HEK293 (cell line): ENCODE results near the gene LKAAEAR1.
A peak's percentile ranks its signal among the peaks of the same experiment; 100 is the strongest.

Source experiments
- CTCF ChIA-PET: fragments of 350-600 bp; formaldehyde crosslinking; extraction: SDS; loops from one replicate; lab custom pipeline; 2021; ENCODE audit warnings: antibody characterized with exemption; lab: Yijun Ruan, JAX
- POLR2A ChIA-PET: fragments of 300-600 bp; formaldehyde crosslinking; extraction: SDS; loops from one replicate; lab custom pipeline; 2020; ENCODE audit warnings: antibody characterized with exemption, inconsistent platforms; lab: Yijun Ruan, JAX
- H3K27ac ChIP-seq: fragments of 200-500 bp; sonication (Bioruptor generic); 2 replicates; pipeline ENCODE4 v1.5.1; 2014; ENCODE audit warnings: low read depth, low read length, control low read depth, inconsistent platforms; ENCODE audit errors: extremely low read depth
- H3K36me3 ChIP-seq, 2 experiments: fragments of 200-500 bp in 1 of 2; sonication (Bioruptor generic) in 1 of 2; 1 replicate in 1 of 2; 2 replicates in 1 of 2; pipeline ENCODE4 v1.5.1; 2014 to 2017; ENCODE audit warnings: inconsistent platforms in 2 of 2, low read length in 2 of 2; ENCODE audit not compliant: control insufficient read depth in 2 of 2, insufficient read depth in 1 of 2
- H3K4me1 ChIP-seq: fragments of 200-500 bp; sonication (Bioruptor generic); 2 replicates; pipeline ENCODE4 v1.5.1; 2014; ENCODE audit warnings: mild to moderate bottlenecking, low read length, inconsistent platforms; ENCODE audit not compliant: control insufficient read depth, insufficient read depth
- H3K4me3 ChIP-seq: 2 replicates; pipeline ENCODE4 v1.5.1; 2011; ENCODE audit warnings: low read depth, mild to moderate bottlenecking, control low read depth, low read length, moderate library complexity
- H3K9me3 ChIP-seq: fragments of 200-500 bp; sonication (Bioruptor generic); 2 replicates; pipeline ENCODE4 v1.5.1; 2014; ENCODE audit warnings: low read depth, low read length, inconsistent platforms; ENCODE audit not compliant: control insufficient read depth, insufficient read depth
- EGR2 ChIP-seq: fragments of 450-650 bp; formaldehyde crosslinking; IDR thresholded peaks from 2 replicates; pipeline ENCODE4 v1.5.1; 2016; ENCODE audit warnings: low read depth, missing biosample characterization, missing genetic modification characterization
- GLI4 ChIP-seq: fragments of 450-650 bp; formaldehyde crosslinking; IDR thresholded peaks from 2 replicates; pipeline ENCODE4 v1.5.1; 2016; ENCODE audit warnings: missing biosample characterization, missing genetic modification characterization
- GLIS1 ChIP-seq: fragments of 450-650 bp; formaldehyde crosslinking; IDR thresholded peaks from 2 replicates; pipeline ENCODE4 v1.5.1; 2016; ENCODE audit warnings: missing biosample characterization, missing genetic modification characterization
- GLIS2 ChIP-seq: fragments of 450-650 bp; formaldehyde crosslinking; IDR thresholded peaks from 2 replicates; pipeline ENCODE4 v1.5.1; 2016; ENCODE audit warnings: missing biosample characterization, missing genetic modification characterization
- KLF9 ChIP-seq: fragments of 450-650 bp; formaldehyde crosslinking; IDR thresholded peaks from 2 replicates; pipeline ENCODE4 v1.5.1; 2016; ENCODE audit warnings: missing biosample characterization, missing genetic modification characterization, low read depth
- OSR2 ChIP-seq: fragments of 450-650 bp; formaldehyde crosslinking; IDR thresholded peaks from 2 replicates; pipeline ENCODE4 v1.5.1; 2016; ENCODE audit warnings: missing biosample characterization, missing genetic modification characterization
- SETDB1 ChIP-seq: IDR thresholded peaks from one replicate; pipeline ENCODE4 v1.6.1; 2017; ENCODE audit warnings: mild to moderate bottlenecking, low read length, moderate library complexity, mixed read lengths; ENCODE audit not compliant: insufficient read length
- YY1 ChIP-seq: fragments of 450-650 bp; formaldehyde crosslinking; IDR thresholded peaks from 2 replicates; pipeline ENCODE4 v1.5.1; 2018; ENCODE audit warnings: missing biosample characterization, missing genetic modification characterization
- ZEB2 ChIP-seq: fragments of 450-650 bp; formaldehyde crosslinking; IDR thresholded peaks from 2 replicates; pipeline ENCODE4 v1.5.1; 2016; ENCODE audit warnings: missing biosample characterization, missing genetic modification characterization
- ZFHX2 ChIP-seq: fragments of 450-650 bp; formaldehyde crosslinking; conservative IDR thresholded peaks from 2 replicates; pipeline ENCODE4 v1.5.1; 2016; ENCODE audit warnings: missing biosample characterization, missing genetic modification characterization
- ZFP41 ChIP-seq: fragments of 450-650 bp; formaldehyde crosslinking; IDR thresholded peaks from 2 replicates; pipeline ENCODE4 v1.5.1; 2016; ENCODE audit warnings: missing biosample characterization, missing genetic modification characterization, borderline replicate concordance
- ZIC2 ChIP-seq: fragments of 450-650 bp; formaldehyde crosslinking; IDR thresholded peaks from 2 replicates; pipeline ENCODE4 v1.5.1; 2016; ENCODE audit warnings: missing biosample characterization, missing genetic modification characterization
- ZNF16 ChIP-seq: fragments of 450-650 bp; formaldehyde crosslinking; IDR thresholded peaks from 2 replicates; pipeline ENCODE4 v1.5.1; 2016; ENCODE audit warnings: low read depth, missing biosample characterization, missing genetic modification characterization
- ZNF174 ChIP-seq: fragments of 450-650 bp; formaldehyde crosslinking; IDR thresholded peaks from 2 replicates; pipeline ENCODE4 v1.5.0; 2017; ENCODE audit warnings: missing biosample characterization, mild to moderate bottlenecking, missing genetic modification characterization
- ZNF19 ChIP-seq: fragments of 450-650 bp; formaldehyde crosslinking; IDR thresholded peaks from 2 replicates; pipeline ENCODE4; 2016; ENCODE audit warnings: missing biosample characterization, missing genetic modification characterization, low read depth
- ZNF335 ChIP-seq: fragments of 450-650 bp; formaldehyde crosslinking; conservative IDR thresholded peaks from 2 replicates; pipeline ENCODE4 v1.5.1; 2016; ENCODE audit warnings: missing biosample characterization, missing genetic modification characterization
- ZNF433 ChIP-seq: fragments of 450-650 bp; formaldehyde crosslinking; IDR thresholded peaks from 2 replicates; pipeline ENCODE4 v1.5.1; 2016; ENCODE audit warnings: missing biosample characterization, missing genetic modification characterization, low read depth
- ZNF560 ChIP-seq: fragments of 450-650 bp; formaldehyde crosslinking; IDR thresholded peaks from 2 replicates; pipeline ENCODE4 v1.5.1; 2017; ENCODE audit warnings: missing biosample characterization, missing genetic modification characterization, borderline replicate concordance
- ZNF585B ChIP-seq: fragments of 450-650 bp; formaldehyde crosslinking; IDR thresholded peaks from 2 replicates; pipeline ENCODE4 v1.5.1; 2016; ENCODE audit warnings: missing biosample characterization, missing genetic modification characterization
- ZNF830 ChIP-seq: fragments of 450-650 bp; IDR thresholded peaks from 2 replicates; pipeline ENCODE4 v1.5.0; 2018; ENCODE audit warnings: missing biosample characterization, missing genetic modification characterization, low read depth, mild to moderate bottlenecking, moderate library complexity
- TF ChIP-seq, protein P1 (sequence below): fragments of 450-650 bp; formaldehyde crosslinking; IDR thresholded peaks from 2 replicates; pipeline ENCODE4 v1.5.1; 2016; ENCODE audit warnings: missing biosample characterization, missing genetic modification characterization
- TF ChIP-seq, protein P2 (sequence below): fragments of 450-650 bp; formaldehyde crosslinking; conservative IDR thresholded peaks from 2 replicates; pipeline ENCODE4 v1.5.1; 2016; ENCODE audit warnings: low read depth, missing biosample characterization, missing genetic modification characterization
- TF ChIP-seq, protein P3 (sequence below): fragments of 450-650 bp; formaldehyde crosslinking; IDR thresholded peaks from 2 replicates; pipeline ENCODE4 v1.5.1; 2016; ENCODE audit warnings: missing biosample characterization, missing genetic modification characterization
- TF ChIP-seq, protein P4 (sequence below): fragments of 450-650 bp; formaldehyde crosslinking; IDR thresholded peaks from 2 replicates; pipeline ENCODE4 v1.5.1; 2017; ENCODE audit warnings: missing biosample characterization, missing genetic modification characterization

Gene LKAAEAR1

DNA sequence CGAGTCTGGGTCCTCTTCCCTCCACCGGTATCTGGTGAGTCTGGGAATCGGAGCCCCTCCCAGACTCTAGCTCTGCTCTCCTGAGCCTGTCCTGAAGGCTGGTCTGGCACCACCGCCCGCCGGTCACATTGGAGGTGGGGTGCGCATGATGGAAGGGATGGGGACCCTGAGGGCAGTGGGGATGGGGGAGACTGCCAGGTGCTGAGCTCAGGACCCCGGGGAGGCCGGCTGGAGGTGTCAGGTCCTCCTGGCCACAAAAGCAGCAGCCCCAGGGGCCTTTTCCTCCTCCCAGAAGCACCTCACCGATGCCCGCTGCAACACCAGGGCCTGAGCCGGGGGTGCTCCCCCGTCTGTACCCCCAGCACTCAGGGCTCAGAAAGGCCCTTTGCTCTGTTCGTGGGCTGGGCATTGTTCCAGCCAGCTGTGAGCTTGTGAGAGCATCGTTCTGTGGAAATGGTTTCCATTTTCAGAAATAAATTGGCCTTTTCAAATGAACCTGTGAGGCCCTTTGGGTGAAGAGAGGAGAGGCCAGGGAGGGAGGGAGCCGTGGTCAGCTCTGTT lies 25.7 kb upstream of the LKAAEAR1 start (continued):
- TF ChIP-seq, protein P1, sequence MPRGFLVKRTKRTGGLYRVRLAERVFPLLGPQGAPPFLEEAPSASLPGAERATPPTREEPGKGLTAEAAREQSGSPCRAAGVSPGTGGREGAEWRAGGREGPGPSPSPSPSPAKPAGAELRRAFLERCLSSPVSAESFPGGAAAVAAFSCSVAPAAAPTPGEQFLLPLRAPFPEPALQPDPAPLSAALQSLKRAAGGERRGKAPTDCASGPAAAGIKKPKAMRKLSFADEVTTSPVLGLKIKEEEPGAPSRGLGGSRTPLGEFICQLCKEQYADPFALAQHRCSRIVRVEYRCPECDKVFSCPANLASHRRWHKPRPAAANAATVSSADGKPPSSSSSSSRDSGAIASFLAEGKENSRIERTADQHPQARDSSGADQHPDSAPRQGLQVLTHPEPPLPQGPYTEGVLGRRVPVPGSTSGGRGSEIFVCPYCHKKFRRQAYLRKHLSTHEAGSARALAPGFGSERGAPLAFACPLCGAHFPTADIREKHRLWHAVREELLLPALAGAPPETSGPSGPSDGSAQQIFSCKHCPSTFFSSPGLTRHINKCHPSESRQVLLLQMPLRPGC (tag by site-specific recombination), result no peak
- TF ChIP-seq ZNF830, result no peak
- no peak for TF ChIP-seq YY1 (tag by site-specific recombination)
- TF ChIP-seq, protein P2, sequence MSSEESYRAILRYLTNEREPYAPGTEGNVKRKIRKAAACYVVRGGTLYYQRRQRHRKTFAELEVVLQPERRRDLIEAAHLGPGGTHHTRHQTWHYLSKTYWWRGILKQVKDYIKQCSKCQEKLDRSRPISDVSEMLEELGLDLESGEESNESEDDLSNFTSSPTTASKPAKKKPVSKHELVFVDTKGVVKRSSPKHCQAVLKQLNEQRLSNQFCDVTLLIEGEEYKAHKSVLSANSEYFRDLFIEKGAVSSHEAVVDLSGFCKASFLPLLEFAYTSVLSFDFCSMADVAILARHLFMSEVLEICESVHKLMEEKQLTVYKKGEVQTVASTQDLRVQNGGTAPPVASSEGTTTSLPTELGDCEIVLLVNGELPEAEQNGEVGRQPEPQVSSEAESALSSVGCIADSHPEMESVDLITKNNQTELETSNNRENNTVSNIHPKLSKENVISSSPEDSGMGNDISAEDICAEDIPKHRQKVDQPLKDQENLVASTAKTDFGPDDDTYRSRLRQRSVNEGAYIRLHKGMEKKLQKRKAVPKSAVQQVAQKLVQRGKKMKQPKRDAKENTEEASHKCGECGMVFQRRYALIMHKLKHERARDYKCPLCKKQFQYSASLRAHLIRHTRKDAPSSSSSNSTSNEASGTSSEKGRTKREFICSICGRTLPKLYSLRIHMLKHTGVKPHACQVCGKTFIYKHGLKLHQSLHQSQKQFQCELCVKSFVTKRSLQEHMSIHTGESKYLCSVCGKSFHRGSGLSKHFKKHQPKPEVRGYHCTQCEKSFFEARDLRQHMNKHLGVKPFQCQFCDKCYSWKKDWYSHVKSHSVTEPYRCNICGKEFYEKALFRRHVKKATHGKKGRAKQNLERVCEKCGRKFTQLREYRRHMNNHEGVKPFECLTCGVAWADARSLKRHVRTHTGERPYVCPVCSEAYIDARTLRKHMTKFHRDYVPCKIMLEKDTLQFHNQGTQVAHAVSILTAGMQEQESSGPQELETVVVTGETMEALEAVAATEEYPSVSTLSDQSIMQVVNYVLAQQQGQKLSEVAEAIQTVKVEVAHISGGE (tag by site-specific recombination), result no peak
- TF ChIP-seq ZFP41 (tag by site-specific recombination), result no peak
- TF ChIP-seq ZNF174, result no peak

DNA sequence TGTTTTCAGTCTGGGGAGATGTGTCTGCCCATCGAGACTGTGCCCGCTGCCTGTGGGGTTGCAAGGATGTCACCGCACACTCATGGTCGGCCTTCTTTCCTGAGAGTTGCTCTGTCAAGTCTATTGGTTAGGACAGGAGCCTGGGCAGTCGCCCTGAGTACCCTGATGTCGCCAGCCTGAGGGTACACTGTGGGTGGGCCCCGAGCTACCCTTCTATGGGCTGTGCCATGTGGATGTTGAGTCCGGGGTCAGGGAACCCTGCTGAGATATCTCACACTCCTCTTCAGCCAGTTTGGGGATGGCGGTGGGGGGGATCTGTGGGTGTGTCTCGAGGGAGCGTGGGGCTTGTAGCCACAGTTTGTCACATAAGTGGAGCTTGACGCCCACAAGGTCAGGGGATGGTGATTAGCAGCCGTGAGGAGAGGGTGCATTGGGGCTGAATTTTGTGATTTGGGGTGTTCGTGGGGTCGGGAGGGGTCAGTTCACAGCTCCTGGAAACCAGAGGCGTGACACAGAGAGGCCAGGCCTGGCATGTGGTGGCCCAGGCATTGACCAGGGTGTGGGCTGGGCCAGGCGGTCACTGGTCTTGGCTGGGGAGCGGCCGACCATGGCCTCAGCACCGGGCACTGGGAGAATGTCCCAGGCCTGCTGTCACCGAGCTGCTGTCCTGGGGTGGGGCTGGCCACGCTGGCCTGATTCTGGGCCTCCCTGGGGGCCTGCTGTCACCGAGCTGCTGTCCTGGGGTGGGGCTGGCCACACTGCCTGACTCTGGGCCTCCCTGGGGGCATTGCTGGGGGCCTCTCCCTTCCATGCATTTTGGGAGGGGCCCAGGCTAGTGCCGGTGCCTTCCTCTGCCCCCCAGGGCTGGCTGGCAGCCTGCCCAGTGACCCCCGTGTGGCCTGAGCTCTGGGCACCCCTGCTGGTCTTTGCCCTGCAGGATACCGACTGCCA lies 24.8 kb upstream of the LKAAEAR1 start:
- ChIA-PET POLR2A (no interaction called here), CTCF (interaction anchor here (1.5 to 2.8 kb wide), 2 partner anchors 11 to 17 kb away, joined by 3 to 15 read pairs; no protein-coding TSS in a partner anchor)
- no peaks in the 10 kb centered on the region for H3K36me3 ChIP-seq
- H3K4me1 ChIP-seq, result no peaks in the 10 kb centered on the region
- no peaks in the 10 kb centered on the region for H3K9me3 ChIP-seq
- no peak overlapping the region for H3K27ac ChIP-seq
- TF ChIP-seq ZNF19 (tag by site-specific recombination) (no peak), GLIS2 (peak; percentile 76), ZNF433 (no peak), SETDB1 (no peak), EGR2 (tag by site-specific recombination) (peak; percentile 79), ZNF585B (no peak), ZNF335 (tag by site-specific recombination) (peak; percentile 38; the same call in 1 of the 2 replicates), OSR2 (no peak), ZFHX2 (tag by site-specific recombination) (peak; percentile 63), GLI4 (tag by site-specific recombination) (no peak), ZNF16 (tag by site-specific recombination) (no peak), ZEB2 (tag by site-specific recombination) (no peak), GLIS1 (tag by site-specific recombination) (peak; percentile 100), ZIC2 (peak; percentile 92), ZNF560 (tag by site-specific recombination) (no peak), KLF9 (0 out of 2 replicates have a peak, but pooled peaks have one; percentile 30)
- TF ChIP-seq, protein P3, sequence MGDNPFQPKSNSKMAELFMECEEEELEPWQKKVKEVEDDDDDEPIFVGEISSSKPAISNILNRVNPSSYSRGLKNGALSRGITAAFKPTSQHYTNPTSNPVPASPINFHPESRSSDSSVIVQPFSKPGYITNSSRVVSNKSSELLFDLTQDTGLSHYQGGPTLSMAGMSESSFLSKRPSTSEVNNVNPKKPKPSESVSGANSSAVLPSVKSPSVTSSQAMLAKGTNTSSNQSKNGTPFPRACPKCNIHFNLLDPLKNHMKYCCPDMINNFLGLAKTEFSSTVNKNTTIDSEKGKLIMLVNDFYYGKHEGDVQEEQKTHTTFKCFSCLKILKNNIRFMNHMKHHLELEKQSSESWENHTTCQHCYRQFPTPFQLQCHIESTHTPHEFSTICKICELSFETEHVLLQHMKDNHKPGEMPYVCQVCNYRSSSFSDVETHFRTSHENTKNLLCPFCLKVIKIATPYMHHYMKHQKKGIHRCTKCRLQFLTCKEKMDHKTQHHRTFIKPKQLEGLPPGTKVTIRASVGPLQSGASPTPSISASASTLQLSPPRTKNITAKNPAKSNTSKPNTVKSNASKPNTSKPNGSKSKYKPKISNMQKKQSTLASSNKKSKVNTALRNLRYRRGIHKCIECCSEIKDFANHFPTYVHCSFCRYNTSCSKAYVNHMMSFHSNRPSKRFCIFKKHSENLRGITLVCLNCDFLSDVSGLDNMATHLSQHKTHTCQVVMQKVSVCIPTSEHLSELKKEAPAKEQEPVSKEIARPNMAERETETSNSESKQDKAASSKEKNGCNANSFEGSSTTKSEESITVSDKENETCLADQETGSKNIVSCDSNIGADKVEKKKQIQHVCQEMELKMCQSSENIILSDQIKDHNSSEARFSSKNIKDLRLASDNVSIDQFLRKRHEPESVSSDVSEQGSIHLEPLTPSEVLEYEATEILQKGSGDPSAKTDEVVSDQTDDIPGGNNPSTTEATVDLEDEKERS, result no peak
- TF ChIP-seq, protein P4, sequence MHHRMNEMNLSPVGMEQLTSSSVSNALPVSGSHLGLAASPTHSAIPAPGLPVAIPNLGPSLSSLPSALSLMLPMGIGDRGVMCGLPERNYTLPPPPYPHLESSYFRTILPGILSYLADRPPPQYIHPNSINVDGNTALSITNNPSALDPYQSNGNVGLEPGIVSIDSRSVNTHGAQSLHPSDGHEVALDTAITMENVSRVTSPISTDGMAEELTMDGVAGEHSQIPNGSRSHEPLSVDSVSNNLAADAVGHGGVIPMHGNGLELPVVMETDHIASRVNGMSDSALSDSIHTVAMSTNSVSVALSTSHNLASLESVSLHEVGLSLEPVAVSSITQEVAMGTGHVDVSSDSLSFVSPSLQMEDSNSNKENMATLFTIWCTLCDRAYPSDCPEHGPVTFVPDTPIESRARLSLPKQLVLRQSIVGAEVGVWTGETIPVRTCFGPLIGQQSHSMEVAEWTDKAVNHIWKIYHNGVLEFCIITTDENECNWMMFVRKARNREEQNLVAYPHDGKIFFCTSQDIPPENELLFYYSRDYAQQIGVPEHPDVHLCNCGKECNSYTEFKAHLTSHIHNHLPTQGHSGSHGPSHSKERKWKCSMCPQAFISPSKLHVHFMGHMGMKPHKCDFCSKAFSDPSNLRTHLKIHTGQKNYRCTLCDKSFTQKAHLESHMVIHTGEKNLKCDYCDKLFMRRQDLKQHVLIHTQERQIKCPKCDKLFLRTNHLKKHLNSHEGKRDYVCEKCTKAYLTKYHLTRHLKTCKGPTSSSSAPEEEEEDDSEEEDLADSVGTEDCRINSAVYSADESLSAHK (tag by site-specific recombination), result no peak
- no peak overlapping the region for H3K4me3 ChIP-seq
